Naive thymus-derived CD4-positive, alpha-beta T cell (primary cell): ENCODE measurements around the gene GRIN2D. TPM values are rescaled to one million over a fixed set of nuclear protein-coding genes. Genes with fewer than 3 reads are reported as not detected.

Source experiments
- ATAC-seq: fragments of 150-1000 bp; cut with Tn5 transposase; 2 replicates; pipeline ENCODE4 v1.10.0; 2021; ENCODE audit warnings: mild to moderate bottlenecking, moderate library complexity
- CTCF ChIA-PET: fragments of 350-600 bp; sonication (Branson Sonifier 250); formaldehyde crosslinking; loops from one replicate; lab custom pipeline; 2021; ENCODE audit warnings: antibody characterized with exemption; lab: Charles Lee
- POLR2A ChIA-PET: fragments of 350-600 bp; sonication (Branson Sonifier 250); formaldehyde crosslinking; loops from one replicate; lab custom pipeline; 2021; ENCODE audit warnings: antibody characterized with exemption, inconsistent platforms; lab: Charles Lee
- DNase-seq, 9 donors: peaks; one replicate each; pipeline versions ENCODE4 v3.0.0 to v3.0.0-alpha.2; 2020 to 2022; ENCODE audit warnings: mixed read lengths in 1 of 9
- H3K27ac ChIP-seq: one replicate; pipeline ENCODE4 v1.7.0; 2013; ENCODE audit warnings: mild to moderate bottlenecking, low read depth, low read length, moderate library complexity
- H3K27me3 ChIP-seq, 2 donors: one replicate each; pipeline ENCODE4 v1.7.0; 2013; ENCODE audit warnings: low read length in 2 of 2, mild to moderate bottlenecking in 2 of 2, moderate library complexity in 2 of 2; ENCODE audit not compliant: control insufficient read depth in 2 of 2, insufficient read depth in 2 of 2
- H3K36me3 ChIP-seq, 3 experiments: 1 replicate in 2 of 3; 2 replicates in 1 of 3; pipeline ENCODE4 v1.7.0; 2013; ENCODE audit warnings: low read length in 3 of 3, mild to moderate bottlenecking in 3 of 3, moderate library complexity in 1 of 3; ENCODE audit not compliant: insufficient read depth in 3 of 3, control insufficient read depth in 2 of 3
- H3K4me1 ChIP-seq, 2 donors: one replicate each; pipeline ENCODE4 v1.7.0; 2013; ENCODE audit warnings: low read length in 2 of 2, mild to moderate bottlenecking in 2 of 2, moderate library complexity in 1 of 2; ENCODE audit not compliant: control insufficient read depth in 2 of 2, insufficient read depth in 2 of 2
- H3K4me3 ChIP-seq: 2 replicates; pipeline ENCODE4 v1.7.0; 2013; ENCODE audit warnings: mild to moderate bottlenecking, low read length
- H3K9me3 ChIP-seq, 3 experiments: 1 replicate in 2 of 3; 2 replicates in 1 of 3; pipeline ENCODE4 v1.7.0; 2013; ENCODE audit warnings: low read length in 3 of 3; ENCODE audit not compliant: control insufficient read depth in 2 of 3
- H3K27ac Mint-ChIP-seq, 9 donors: one replicate each; pipeline ENCODE4 v1.8.0; 2020 to 2022; ENCODE audit warnings: mixed read lengths in 9 of 9, mild to moderate bottlenecking in 8 of 9, moderate library complexity in 5 of 9, inconsistent platforms in 2 of 9
- H3K27me3 Mint-ChIP-seq, 5 donors: one replicate each; pipeline ENCODE4 v1.8.0; 2021 to 2022; ENCODE audit warnings: mixed read lengths in 5 of 5, mild to moderate bottlenecking in 1 of 5
- H3K36me3 Mint-ChIP-seq, 5 donors: one replicate each; pipeline ENCODE4 v1.8.0; 2020 to 2022; ENCODE audit warnings: mixed read lengths in 5 of 5, mild to moderate bottlenecking in 3 of 5, inconsistent platforms in 1 of 5
- H3K4me1 Mint-ChIP-seq, 7 donors: one replicate each; pipeline ENCODE4 v1.8.0; 2020 to 2022; ENCODE audit warnings: mixed read lengths in 7 of 7, mild to moderate bottlenecking in 3 of 7, inconsistent platforms in 1 of 7
- H3K4me3 Mint-ChIP-seq, 10 donors: one replicate each; pipeline ENCODE4 v1.8.0; 2020 to 2022; ENCODE audit warnings: mild to moderate bottlenecking in 10 of 10, mixed read lengths in 10 of 10, moderate library complexity in 6 of 10, inconsistent platforms in 2 of 10
- H3K9me3 Mint-ChIP-seq, 11 donors: one replicate each; pipeline ENCODE4 v1.8.0; 2020 to 2022; ENCODE audit warnings: mixed read lengths in 11 of 11, mild to moderate bottlenecking in 4 of 11, inconsistent platforms in 1 of 11, moderate library complexity in 1 of 11
- intact Hi-C, 2 donors: fragments of 100-400 bp; cut with micrococcal nuclease; formaldehyde crosslinking; loops; one replicate each; pipeline ENCODE4 v1.15.1; 2023
- polyA plus RNA-seq, 2 donors: library from polyadenylated mRNA; unstranded; fragments of 300-500 nt; fragmentation: Illumina TruSeq; gene quantifications; one replicate each; pipeline ENCODE4 v1.2.3, GENCODE V29; 2021
- total RNA-seq, 6 experiments: library from RNA in 5 of 6; stranded (reverse) in 5 of 6; gene quantifications; 1 replicate in 5 of 6; 2 replicates in 1 of 6; pipeline ENCODE4 v1.2.3 and lab custom pipeline; 2021 to 2026

The GRIN2D gene
- total RNA-seq, result under 1 TPM; 0.08 to 0.39 (median 0.11) TPM
- not detected for polyA plus RNA-seq
- total RNA-seq (lab: John Stamatoyannopoulos, UW), result not detected

DNA sequence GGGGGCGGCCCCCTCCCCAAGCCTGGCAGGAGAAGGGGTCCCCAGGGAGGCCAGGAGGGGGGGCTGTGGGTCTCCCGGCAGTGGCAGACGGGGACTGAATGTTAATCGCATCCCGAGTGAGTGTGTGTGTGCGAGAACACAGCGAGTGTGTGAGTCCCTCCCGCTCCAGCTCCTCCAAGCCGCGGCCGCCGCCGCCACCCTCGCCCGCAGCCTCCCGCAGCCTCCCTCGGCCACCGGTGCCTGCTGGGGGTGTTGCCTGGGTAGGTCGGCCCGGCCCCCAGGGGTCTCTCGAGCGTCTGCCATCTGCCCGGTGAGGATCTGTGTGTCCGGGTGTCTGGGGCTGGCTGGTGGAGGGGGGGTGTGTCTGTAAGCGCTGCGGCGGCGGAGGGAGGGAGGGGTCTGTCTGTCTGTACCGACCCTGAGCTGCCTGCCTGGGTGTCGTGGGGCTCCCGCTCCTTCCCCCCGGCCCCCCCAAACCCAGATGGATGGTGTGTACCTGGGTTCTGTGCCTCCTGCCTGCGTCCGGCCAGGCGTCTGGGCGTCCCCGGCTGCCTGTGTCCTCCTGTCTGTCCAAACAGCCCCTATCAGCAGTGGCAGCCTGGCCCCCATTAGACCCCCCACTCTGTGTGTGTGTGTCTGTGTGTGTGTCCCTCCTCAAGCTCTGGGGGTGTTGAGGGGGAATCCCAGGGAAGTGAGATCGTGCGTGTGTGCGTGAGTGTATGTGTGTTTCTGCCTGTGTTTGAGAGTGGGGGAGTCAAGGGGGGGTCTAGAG is at the start of gene GRIN2D:
Gene GRIN2D (plus strand): TSS at position 110 of the 772 bp plus-strand sequence. CDS start 4,725 bp downstream, outside the sequence.
- Histone ChIP-seq H3K27ac (no peak within 1 kb of the TSS), H3K9me3 (no peaks in the 10 kb centered on the region), H3K4me1 (peaks cover 26 to 44% of the 10 kb centered on the region in 2 donors), H3K27me3 (peaks cover 9 to 21% of the 10 kb centered on the region in 2 donors), H3K36me3 (peaks cover 0 to 14% (median 0%) of the 10 kb centered on the region in 3 experiments), H3K4me3 (no peak within 1 kb of the TSS)
- DNase-seq (peak in 4 of 9 donors; percentile 16 to 44 (median 26)), ATAC-seq (no peak)
- Mint-ChIP-seq H3K4me1 (peaks cover 17 to 48% (median 44%) of the 10 kb centered on the region in 7 donors), H3K36me3 (peaks cover 0 to 11% (median 0%) of the 10 kb centered on the region in 5 donors), H3K27ac (peak within 1 kb of the TSS in 4 of 9 donors; percentile 45 to 72 (median 56)), H3K27me3 (peaks cover 15 to 60% (median 31%) of the 10 kb centered on the region in 5 donors), H3K9me3 (no peaks in the 10 kb centered on the region), H3K4me3 (peak within 1 kb of the TSS; percentile 30 to 94 (median 74))
- ChIA-PET POLR2A (interaction anchor here (0.5 to 1.2 kb wide), 4 partner anchors 30 to 295 kb away, joined by 3 to 5 read pairs (median 3); partner anchors contain the start of genes SYNGR4 and TMEM143), CTCF (interaction anchor here (0.6 kb wide), 1 partner anchor 229 kb away, joined by 3 read pairs; no protein-coding TSS in a partner anchor)
- intact Hi-C loops, result loop anchor here in 1 of 2 donors (5.0 kb wide), 1 partner anchor 119 kb away; the partner anchor contains the start of gene LMTK3

DNA sequence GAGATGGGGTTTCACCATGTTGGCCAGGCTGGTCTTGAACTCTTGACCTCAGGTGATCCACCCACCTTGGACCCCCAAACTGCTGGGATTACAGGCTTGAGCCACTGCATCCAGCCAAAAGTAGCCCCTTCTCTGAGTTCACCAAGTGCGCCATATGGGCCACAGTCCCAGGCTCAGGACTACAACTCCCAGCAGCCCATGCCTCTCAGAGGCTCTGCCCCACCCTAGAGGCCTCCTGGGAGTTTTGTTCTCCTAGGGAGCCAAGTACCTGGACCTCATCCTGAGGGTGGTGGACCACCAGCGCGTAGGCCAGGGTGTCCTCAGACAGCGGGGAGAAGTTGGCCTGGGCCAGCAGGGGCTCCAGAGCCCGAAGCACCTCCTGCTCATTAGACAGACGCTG is 48.6 kb upstream of the GRIN2D start:
- no peak overlapping the region for H3K4me3 Mint-ChIP-seq
- POLR2A ChIA-PET, result interaction anchor here (0.7 kb wide), 1 partner anchor 16 kb away, joined by 3 read pairs; no protein-coding TSS in a partner anchor
- Histone ChIP-seq H3K36me3 (peaks cover 0 to 27% (median 0%) of the 10 kb centered on the region in 3 experiments), H3K27me3 (no peaks in the 10 kb centered on the region), H3K27ac (no peak overlapping the region), H3K9me3 (no peaks in the 10 kb centered on the region), H3K4me1 (no peaks in the 10 kb centered on the region), H3K4me3 (no peak overlapping the region)
- peaks cover 0 to 3% (median 0%) of the 10 kb centered on the region in 7 donors for H3K4me1 Mint-ChIP-seq
- no peak for ATAC-seq
- H3K27me3 Mint-ChIP-seq, result no peaks in the 10 kb centered on the region
- CTCF ChIA-PET, result interaction anchor here (1.0 kb wide), 1 partner anchor 31 kb away, joined by 7 read pairs; no protein-coding TSS in a partner anchor
- peaks cover 0 to 21% (median 3%) of the 10 kb centered on the region in 5 donors for H3K36me3 Mint-ChIP-seq
- H3K27ac Mint-ChIP-seq, result no peak overlapping the region
- intact Hi-C loops, result no loop called here
- H3K9me3 Mint-ChIP-seq, result no peaks in the 10 kb centered on the region
- DNase-seq, result no peak

DNA sequence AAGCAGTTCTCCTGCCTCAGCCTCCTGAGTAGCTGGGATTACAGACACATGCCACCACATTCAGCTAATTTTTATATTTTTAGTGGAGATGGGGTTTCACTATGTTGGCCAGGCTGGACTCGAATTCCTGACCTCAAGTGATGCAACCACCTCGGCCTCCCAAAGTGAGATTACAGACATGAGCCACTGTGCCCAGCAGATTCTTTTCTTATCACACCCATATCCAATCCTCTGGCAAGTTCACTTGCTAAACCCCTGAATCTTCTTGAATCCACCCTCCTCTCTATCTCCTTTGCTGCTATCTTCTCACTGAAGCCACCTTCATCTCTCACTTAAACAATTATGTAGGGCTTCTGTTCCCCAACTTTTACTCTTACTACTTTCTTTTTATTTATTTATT is 47.3 kb upstream of the GRIN2D start:
- H3K4me3 ChIP-seq, result no peak overlapping the region
- Mint-ChIP-seq H3K27me3 (no peaks in the 10 kb centered on the region), H3K4me3 (no peak overlapping the region), H3K9me3 (no peaks in the 10 kb centered on the region), H3K36me3 (peaks cover 0 to 21% (median 3%) of the 10 kb centered on the region in 5 donors), H3K27ac (peak overlapping the region in 1 of 9 donors; percentile 59), H3K4me1 (peaks cover 0 to 5% (median 2%) of the 10 kb centered on the region in 7 donors)
- POLR2A ChIA-PET, result no interaction called here
- no peaks in the 10 kb centered on the region for H3K9me3 ChIP-seq
- H3K36me3 ChIP-seq, result peaks cover 0 to 20% (median 0%) of the 10 kb centered on the region in 3 experiments
- H3K4me1 ChIP-seq, result no peaks in the 10 kb centered on the region
- intact Hi-C loops, result no loop called here
- no peak for DNase-seq
- CTCF ChIA-PET, result no interaction called here
- no peaks in the 10 kb centered on the region for H3K27me3 ChIP-seq
- H3K27ac ChIP-seq, result no peak overlapping the region
- ATAC-seq, result no peak

DNA sequence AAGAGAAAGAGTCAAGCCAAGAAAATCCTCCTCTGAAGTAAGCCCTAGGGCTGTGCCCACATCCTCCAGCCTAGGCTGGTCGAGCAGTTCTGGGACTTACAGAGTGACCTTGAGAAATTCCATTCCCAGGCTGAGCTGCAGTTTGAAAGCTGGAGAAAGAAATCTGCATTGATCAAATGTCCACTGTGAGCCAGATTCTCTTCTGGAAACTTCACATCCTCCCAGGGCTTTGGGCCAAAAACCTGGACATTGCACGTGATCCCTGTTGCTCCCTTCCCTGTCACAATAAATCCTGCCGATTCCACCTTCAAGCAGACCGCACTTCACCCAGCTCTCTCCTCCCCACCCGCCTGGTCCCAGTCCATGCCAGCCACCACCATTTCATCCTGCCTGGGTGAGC is 45.4 kb upstream of the GRIN2D start:
- Histone ChIP-seq H3K4me3 (no peak overlapping the region), H3K27ac (no peak overlapping the region), H3K4me1 (no peaks in the 10 kb centered on the region), H3K27me3 (no peaks in the 10 kb centered on the region), H3K9me3 (no peaks in the 10 kb centered on the region), H3K36me3 (peaks cover 0 to 5% (median 0%) of the 10 kb centered on the region in 3 experiments)
- Mint-ChIP-seq H3K27me3 (no peaks in the 10 kb centered on the region), H3K4me3 (no peak overlapping the region), H3K27ac (peak overlapping the region in 1 of 9 donors; percentile 7), H3K9me3 (no peaks in the 10 kb centered on the region), H3K4me1 (peaks cover 0 to 10% (median 3%) of the 10 kb centered on the region in 7 donors), H3K36me3 (peaks cover 0 to 15% (median 3%) of the 10 kb centered on the region in 5 donors)
- CTCF ChIA-PET, result no interaction called here
- POLR2A ChIA-PET, result no interaction called here
- intact Hi-C loops, result no loop called here
- DNase-seq (no peak), ATAC-seq (no peak)

DNA sequence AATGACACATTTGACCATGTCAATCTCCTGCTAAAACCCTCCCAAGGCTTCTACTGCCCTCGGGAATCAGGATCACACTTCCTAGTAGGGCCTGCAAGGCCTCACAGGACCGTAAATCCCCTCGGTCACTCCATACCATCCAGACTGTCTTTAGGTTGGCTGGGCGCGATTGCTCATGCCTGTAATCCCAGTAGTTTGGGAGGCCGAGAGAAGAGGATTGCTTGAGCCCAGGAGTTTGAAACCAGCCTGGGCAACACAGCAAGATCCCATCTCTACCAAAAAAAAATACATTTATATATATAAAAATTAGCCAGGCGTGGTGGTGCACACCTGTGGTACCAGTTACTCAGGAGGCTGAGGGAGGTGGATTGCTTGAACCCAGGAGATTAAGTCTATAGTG is 44.7 kb upstream of the GRIN2D start:
- CTCF ChIA-PET, result no interaction called here
- no peak overlapping the region for H3K27ac ChIP-seq
- peak overlapping the region in 1 of 9 donors; percentile 36 for H3K27ac Mint-ChIP-seq
- no peaks in the 10 kb centered on the region for H3K4me1 ChIP-seq
- peaks cover 0 to 9% (median 3%) of the 10 kb centered on the region in 5 donors for H3K36me3 Mint-ChIP-seq
- no peak overlapping the region for H3K4me3 Mint-ChIP-seq
- POLR2A ChIA-PET, result no interaction called here
- H3K27me3 ChIP-seq, result no peaks in the 10 kb centered on the region
- no peaks in the 10 kb centered on the region for H3K27me3 Mint-ChIP-seq
- H3K36me3 ChIP-seq, result no peaks in the 10 kb centered on the region
- no peak for DNase-seq
- no peaks in the 10 kb centered on the region for H3K9me3 Mint-ChIP-seq
- intact Hi-C loops, result no loop called here
- no peaks in the 10 kb centered on the region for H3K9me3 ChIP-seq
- no peak for ATAC-seq
- H3K4me3 ChIP-seq, result no peak overlapping the region
- peaks cover 0 to 10% (median 3%) of the 10 kb centered on the region in 7 donors for H3K4me1 Mint-ChIP-seq

DNA sequence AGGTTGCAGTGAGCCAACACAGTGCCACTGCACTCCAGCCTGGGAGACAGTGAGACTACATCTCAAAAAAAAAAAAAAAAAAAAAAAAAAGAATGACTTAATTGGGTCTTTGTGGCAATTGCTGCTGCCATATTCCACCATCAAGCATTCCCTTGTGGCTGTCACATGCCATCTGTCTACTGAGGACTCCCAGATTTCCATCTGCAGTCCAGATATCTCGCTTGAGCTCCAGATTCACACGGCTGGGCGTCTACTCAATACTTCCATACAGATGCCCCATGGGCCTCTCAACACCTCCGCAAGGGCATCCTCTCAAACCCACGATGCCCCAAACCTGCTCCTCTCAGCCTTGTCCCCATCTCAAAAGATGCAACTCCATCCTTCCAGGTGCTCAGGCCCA is 42.6 kb upstream of the GRIN2D start:
- DNase-seq, result no peak
- H3K9me3 ChIP-seq, result no peaks in the 10 kb centered on the region
- H3K27ac ChIP-seq, result no peak overlapping the region
- H3K4me1 Mint-ChIP-seq, result peaks cover 0 to 10% (median 3%) of the 10 kb centered on the region in 7 donors
- peaks cover 0 to 9% (median 3%) of the 10 kb centered on the region in 5 donors for H3K36me3 Mint-ChIP-seq
- POLR2A ChIA-PET, result no interaction called here
- no peaks in the 10 kb centered on the region for H3K27me3 Mint-ChIP-seq
- H3K27ac Mint-ChIP-seq, result peak overlapping the region in 1 of 9 donors; percentile 5
- no peak overlapping the region for H3K4me3 ChIP-seq
- no peaks in the 10 kb centered on the region for H3K36me3 ChIP-seq
- no peak overlapping the region for H3K4me3 Mint-ChIP-seq
- no peaks in the 10 kb centered on the region for H3K27me3 ChIP-seq
- intact Hi-C loops, result loop anchor here (1.0 to 2.0 kb wide), 4 partner anchors 16 to 257 kb away; no protein-coding TSS in a partner anchor
- no peaks in the 10 kb centered on the region for H3K9me3 Mint-ChIP-seq
- CTCF ChIA-PET, result interaction anchor here (0.7 to 1.5 kb wide), 3 partner anchors 10 to 233 kb away, joined by 4 to 5 read pairs (median 4); no protein-coding TSS in a partner anchor
- H3K4me1 ChIP-seq, result no peaks in the 10 kb centered on the region
- no peak for ATAC-seq
